Hypothalamus (tissue), 51 donors: ENCODE results near the gene CHST2.
"Not testable (repeated sequence)": the region's sequence is repeated elsewhere in the genome, so short reads cannot be mapped to it uniquely, and the experiment has no call there.

Experiments
- DNase-seq, 51 donors: peaks; one replicate each; lab custom pipeline; 2025; lab: John Stamatoyannopoulos, UW

CHST2 gene, protein sequence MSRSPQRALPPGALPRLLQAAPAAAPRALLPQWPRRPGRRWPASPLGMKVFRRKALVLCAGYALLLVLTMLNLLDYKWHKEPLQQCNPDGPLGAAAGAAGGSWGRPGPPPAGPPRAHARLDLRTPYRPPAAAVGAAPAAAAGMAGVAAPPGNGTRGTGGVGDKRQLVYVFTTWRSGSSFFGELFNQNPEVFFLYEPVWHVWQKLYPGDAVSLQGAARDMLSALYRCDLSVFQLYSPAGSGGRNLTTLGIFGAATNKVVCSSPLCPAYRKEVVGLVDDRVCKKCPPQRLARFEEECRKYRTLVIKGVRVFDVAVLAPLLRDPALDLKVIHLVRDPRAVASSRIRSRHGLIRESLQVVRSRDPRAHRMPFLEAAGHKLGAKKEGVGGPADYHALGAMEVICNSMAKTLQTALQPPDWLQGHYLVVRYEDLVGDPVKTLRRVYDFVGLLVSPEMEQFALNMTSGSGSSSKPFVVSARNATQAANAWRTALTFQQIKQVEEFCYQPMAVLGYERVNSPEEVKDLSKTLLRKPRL

DNA sequence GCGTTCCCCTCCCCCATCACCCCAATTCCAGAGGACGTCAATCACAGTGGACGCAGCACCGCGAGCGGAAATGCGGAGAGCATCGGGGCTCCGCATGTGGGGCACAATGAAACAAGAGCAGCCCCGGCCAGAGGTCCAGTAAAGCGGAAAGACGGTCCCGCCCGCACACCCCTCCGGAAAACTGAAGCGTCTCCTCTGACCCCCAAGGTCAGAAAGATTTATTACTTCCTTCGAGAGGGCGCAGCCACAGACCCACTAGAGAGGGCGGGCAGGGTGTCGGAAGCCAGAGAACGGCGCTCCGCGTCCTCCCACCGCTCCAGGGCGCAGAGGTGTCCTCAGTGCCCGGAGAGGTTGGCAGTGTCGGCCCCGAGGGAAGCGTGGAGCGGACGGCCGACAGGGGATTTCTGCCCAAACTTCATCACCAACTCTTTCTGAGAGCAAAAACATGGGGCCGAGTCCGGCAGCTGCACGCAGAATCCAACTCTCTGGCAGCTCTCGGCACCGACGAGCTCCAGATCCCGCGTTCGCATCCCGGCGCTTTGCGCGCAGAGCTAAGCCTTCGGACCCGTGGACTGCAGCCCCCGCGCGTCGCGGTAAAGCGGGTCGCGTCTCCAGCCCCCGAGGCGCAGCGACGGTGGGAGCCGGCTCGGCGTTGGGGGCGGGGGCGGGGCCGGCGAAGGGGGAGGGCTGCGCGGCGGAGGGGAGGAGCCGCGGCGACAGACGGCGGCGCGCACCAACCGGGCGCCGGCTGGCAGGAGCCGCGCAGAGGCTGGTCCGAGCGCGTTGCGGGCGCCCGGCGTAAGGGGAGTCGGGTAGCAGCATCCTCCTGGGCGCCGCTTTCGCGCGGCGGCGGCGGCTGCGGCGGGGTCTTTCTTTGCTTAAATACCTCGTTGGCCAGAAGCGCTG, at the start of gene CHST2:
Gene CHST2, plus strand, starts transcription at position 763 of the 906 bp plus-strand sequence. CDS start 1,046 bp downstream, outside the sequence.
- peak in 46 of 51 donors; percentile 26 to 78 (median 62) for DNase-seq

DNA sequence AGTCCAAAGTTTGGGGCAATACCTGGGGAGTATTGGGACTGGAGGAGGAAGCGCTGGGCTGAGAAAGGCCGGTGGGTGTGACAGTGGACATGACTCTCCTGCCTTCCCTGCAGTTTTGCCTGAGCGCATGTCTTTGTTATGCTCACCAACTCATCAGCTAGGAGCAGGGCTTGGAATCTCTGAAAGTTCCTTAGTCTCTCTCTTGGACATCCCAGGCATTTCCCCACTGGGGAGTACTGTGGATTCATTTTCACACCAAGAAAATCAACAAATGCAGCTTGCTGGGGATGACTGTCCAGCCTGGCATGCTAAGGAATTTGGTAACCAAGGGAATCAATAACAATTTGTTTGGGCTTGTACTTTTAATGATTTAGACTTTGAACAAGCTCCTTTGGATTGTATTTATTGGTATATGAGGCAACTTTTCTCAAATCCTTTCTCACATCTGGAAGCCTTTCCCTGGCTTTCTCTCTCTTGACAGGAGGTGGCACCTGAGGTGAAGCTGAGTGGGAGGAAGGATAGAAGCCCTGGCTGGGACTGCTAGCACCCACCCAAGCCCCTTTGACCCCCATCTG, 48.5 kb upstream of the CHST2 start:
- no peak for DNase-seq

DNA sequence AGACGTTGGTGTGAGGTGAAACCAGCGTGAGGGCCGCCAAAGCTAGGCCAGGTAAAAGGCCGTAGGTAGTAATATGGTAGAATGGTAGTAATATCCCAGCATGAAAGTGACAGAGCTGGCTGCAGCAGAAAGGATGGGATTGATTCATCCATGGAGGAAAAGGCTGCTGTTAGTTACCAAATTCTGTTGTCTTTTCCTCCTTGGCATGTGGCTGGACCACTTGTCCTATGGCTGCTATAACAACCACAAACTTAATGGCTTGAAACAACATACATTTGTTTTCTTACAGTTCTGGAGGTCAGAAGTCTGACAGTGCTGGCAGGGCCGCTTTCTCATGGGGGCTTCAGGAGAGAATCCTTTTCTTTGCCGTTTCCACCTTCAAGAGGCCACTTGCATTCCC, 47.8 kb upstream of the CHST2 start:
- no peak for DNase-seq

DNA sequence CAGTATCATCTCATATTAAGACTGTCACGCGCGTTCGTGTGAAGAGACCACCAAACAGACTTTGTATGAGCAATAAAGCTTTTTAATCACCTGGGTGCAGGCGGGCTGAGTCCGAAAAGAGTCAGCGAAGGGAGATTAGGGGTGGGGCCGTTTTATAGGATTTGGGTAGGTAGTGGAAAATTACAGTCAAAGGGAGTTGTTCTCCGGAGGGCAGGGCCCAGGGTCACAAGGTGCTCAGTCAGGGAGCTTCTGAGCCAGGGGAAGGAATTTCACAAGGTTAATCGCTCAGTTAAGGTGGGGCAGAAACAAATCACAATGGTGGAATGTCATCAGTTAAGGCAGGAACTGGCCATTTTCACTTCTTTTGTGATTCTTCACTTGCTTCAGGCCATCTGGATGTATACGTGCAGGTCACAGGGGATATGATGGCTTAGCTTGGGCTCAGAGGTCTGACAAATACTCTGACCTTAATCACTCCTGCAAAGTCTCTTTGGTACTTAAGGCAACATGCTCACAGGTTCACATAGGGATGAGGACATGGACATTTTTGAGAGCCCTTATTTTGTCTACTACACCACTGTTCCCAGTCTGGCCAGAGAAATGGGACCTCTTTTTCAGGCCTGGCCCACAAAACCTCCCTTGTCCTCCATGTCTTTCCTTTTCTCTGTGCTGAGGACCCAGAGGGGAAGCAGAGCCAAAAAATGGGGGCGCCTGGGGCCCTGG, 47.1 kb upstream of the CHST2 start:
- DNase-seq = not testable (repeated sequence)

DNA sequence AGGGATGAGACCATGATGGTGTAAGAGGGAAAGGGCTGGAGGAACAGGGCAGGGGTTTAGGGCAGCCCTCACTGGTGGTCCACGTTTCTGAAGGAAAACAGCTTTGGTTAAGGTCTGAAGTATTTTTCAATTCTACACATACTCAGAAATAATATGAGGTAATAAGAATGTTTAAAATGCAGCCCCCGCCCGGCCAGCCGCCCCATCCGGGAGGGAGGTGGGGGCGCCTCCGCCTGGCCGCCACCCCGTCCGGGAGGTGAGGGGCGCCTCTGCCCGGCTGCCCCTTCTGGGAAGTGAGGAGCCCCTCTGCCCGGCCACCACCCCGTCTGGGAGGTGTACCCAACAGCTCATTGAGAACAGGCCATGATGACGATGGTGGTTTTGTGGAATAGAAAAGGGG, 46.0 kb upstream of the CHST2 start:
- not testable (repeated sequence) for DNase-seq

DNA sequence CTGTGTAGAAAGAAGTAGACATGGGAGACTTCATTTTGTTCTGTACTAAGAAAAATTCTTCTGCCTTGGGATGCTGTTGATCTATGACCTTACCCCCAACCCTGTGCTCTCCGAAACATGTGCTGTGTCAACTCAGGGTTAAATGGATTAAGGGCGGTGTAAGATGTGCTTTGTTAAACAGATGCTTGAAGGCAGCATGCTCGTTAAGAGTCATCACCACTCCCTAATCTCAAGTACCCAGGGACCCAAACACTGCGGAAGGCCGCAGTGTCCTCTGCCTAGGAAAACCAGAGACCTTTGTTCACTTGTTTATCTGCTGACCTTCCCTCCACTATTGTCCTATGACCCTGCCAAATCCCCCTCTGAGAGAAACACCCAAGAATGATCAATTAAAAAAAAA, 45.6 kb upstream of the CHST2 start:
- DNase-seq = not testable (repeated sequence)

DNA sequence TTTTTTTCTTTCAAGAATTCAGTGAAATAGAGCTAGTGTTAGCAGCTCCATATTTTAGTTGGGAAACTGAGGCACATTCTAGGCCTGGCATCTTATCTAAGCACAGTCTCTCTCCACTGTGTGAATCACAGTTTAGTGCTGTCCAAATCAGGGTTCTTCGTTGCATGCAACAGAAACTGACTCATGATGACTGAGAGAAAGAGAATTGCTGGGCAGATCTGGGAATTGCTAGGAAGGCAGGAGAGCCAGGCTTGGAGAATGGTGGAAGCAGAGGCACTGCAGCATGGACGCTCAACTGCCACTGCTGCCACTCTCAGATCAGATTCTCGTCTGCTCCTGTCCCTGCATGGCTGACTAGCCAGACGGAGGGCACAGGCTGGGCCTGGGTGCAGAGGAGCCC, 40.7 kb upstream of the CHST2 start:
- no peak for DNase-seq

DNA sequence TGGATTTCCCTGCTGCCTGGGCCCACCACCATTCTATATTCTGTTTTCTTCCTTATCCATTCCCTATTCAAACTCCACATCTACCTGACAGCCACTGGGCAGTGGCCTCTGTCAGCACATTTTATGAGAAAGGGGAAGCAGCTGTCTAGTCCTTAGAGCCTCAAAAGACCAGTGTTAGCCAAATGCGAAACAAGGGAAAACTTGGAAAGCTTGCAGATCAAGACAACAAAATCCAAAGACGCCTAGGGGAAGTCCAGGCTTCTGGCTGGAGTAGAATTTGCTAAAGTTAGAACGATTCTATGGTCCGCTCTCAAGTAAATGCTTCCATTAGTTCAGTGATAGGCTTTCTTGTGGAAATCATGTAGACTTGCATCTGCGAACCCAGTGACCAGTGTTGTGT, 39.4 kb upstream of the CHST2 start:
- DNase-seq = no peak

DNA sequence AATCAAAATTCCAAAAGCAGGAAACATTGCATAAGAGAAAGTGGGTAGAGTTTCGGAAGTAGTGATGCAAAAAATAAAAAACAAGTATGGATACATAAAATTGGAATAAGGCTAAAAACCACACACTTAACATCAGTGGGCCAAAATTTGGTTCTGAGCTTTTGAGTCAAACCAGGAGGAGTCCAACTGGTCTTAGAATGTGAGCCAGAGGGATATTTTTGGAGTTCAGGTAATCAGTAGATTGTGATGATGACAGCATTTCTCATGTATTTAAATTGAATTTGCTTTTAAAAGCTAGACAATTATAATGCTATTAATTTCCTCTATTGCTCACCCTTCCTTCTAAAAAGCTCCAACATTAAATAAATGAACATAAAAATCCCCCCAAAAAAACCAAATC, 38.2 kb upstream of the CHST2 start:
- no peak for DNase-seq

DNA sequence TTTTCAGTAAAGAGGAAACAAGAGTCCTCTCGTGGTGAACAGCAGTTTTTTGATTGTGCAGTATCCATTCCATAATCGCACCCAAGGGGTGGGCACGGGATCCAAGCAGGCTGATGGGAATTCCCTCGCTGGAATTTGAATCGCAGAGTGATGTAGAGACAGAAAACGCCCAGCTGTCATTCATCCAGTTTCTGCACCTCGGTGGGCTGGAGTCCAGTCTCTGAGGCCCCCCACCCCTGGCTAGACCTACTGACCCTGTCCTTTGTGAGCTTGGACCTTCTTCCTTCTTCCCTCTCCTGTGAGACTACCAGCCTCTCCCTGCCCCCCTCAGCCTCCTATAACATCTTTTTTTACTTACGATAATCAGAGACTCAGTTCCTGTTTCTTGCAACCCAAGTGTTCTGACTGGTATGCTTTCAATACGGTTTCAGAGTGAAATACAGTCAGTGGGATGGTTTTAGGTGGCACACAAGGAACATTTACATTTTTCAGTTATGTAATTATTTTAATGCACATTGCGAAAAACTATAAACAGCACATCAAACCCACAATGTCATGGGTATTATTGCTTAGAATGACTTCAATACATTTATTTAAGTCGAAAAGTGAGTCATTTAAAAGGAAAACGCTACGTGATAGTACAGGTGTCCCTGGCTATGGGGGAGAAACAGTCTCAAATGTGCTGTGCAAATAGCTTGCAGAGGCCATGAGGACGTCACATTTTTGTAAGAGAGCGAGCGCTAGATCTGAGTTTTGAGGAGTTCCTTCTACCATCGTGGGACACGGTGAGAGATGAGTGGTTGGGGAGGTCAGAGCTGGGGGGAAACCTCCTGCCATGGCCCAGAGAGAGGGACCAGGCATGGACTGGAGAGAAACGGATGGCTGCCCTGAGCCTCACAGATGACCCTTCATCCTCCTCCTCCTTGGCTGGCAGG, 37.5 kb upstream of the CHST2 start:
- DNase-seq = no peak

DNA sequence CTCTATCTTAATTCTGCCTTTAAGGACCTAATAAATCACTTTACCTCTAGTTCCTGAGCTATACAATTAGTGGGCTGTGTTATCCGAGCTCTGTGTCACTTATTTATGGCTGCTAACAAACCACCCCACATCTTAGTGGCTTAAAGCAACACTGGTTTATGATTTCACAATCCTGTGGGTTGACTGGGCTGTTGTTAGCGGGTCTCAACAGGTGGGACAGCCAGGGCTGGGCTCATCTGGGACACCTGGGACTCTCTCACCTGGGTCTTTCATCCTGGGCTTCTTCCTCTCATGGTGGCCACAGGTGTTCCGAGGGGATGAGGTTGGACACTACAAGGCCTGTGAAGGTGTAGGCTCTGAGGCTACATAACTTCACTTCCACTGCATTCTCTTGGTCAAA, 35.8 kb upstream of the CHST2 start:
- DNase-seq = no peak

DNA sequence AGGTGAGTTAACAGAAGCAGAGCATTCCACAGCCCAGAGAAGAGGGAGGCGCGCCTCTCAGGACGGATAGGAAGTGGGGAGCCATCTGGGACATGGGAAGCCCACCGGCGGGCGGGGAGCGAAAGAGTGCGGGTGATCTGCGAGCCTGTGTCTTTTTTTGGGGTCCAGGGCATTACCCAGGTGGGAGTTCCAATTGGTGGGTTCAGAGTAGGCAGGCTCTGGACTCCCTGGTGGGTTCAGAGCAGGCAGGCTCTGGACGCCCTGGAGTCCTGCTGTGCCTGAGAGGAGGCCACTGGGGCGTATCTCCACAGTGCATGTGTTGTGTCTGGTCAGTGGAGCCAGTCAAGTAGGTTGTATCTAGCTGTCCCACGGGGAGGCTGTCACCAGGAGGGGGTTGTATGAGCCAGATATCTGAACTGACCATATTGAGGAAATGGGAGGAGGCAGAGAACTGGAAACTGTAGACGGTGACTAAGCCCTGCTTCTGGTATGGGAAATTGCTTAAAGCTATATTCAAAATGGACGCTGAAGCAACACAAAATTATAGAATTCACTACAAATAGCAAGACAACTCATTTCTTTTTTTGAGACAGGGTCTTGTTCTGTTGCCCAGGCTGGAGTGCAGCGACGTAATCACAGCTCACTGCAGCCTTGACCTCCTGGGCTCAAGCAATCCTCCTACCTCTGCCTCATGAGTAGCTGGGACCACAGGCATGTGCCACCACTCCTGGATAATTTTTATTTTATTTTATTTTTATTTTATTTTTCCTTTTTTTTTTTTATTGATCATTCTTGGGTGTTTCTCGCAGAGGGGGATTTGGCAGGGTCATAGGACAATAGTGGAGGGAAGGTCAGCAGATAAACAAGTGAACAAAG, 34.5 kb upstream of the CHST2 start:
- DNase-seq = no peak

DNA sequence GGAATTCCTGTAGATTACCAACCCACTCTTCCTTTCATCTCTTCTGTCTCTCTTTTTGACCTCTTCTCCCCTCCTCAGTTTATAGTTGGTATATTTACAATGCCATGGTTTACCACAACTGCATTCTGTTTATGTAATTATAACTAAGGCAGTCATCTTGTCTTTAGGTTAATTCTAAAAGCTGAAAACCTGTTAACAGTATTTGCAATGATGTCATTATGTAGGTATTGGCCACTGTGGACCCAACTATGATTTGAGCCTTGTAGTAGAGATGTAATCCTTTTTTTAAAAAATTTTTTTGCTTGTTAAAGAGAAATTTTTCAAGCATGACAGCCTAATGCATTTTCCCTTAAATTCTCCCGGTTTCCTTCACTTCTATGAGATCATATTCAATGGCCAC, 30.7 kb upstream of the CHST2 start:
- DNase-seq = no peak

DNA sequence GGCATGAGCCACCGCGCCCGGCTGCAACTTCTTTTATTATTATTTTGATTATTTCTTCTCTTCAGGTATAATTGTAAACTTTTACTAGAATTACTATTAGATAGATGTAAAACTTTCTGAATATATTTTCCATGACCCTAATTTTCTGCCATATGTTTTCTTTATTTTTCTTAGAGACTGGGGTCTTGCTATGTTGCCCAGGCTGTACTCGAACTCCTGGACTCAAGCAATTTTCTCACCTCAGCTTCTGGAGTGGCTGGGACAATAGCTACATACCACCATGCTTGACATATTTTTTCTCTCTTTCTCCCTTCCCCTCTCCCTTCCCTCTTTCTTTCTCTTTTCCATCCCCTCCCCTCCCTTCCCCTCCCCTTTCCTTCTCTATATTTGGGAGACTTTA, 29.6 kb upstream of the CHST2 start:
- no peak for DNase-seq

DNA sequence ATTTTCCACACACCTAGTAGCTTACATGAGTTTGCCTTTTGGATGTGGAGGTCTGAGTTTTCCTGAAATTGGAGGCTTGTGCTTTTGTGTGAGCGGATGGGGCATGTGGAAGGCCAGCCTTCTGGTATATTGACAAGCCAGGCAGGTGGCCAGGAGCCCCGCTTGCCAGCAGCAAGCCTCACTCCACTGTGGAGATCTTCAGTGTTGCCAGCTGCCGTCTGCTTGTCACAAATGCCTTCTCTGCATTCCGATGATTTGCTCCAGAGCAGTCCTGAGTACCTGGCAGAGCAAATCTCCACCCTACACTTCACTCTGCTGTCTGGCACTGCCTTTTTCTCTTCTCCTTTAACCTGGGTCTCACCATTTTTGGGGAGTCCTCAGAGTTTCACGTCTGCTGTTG, 29.1 kb upstream of the CHST2 start:
- peak in 18 of 51 donors; percentile 2 to 57 (median 19) for DNase-seq

DNA sequence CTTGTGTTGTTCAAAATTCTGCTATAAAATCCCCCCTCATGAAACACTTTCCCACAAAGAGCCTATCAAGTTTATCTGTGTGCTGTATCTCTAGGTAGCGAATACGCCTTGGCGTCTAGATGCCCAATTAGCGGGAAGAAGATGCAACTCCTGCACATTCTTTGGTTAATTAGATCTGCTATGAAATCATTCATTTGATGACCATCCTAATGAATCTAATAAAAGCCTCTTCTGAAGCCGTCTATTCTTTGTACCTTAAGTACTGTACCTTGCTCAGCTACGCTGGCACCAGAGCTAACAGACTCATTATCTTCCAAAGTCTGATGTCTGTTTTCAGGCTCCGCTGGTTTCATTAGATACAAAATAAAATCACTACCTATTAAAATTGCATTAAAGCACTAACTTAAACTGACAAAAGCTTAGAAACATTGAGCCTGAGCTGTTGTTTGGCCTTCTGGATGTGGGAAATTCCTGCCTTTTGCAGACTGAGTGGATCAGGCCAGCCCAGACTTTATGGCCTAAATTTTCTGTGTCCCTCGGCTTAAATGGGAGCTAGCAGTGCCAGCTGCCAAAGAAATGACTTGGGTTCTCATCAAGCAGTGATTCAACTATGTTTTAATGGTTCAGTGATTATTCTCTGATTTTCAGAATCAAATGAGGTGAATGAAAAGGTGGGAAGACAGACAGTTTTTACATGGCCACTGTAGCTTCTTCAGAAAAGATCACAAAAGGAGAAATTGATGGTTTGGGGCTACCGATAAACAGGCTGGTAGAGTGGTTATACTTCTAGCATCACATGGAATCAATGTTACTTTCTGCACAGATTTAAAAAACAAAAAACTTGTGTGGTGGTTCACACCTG, 28.4 kb upstream of the CHST2 start:
- no peak for DNase-seq

DNA sequence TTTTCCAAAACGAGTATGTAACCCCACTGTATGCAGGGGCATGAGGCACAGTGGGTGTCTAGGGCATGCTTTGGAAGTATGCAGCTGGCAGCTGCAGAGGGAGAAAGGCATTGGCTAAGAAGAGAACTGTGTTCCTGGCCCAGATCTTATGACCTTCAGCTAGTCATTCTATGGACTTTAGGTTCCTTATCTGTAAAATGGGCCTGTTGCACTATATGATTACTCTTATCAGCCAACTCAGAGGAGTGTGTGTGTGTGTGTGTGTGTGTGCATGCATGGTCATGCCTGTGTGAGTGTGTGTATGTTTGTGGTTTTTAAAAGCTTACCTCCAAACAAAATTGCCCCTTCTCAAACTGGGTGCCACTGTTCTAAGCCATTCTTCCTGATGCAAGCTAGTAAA, 27.4 kb upstream of the CHST2 start:
- no peak for DNase-seq
